Pancreas (tissue), 10 donors: Measurements from ENCODE around the gene CDT1. TPM values are rescaled to one million over a fixed set of nuclear protein-coding genes. Genes with fewer than 3 reads are reported as not detected.
A peak's percentile ranks its signal among the peaks of the same experiment; 100 is the strongest.
"Not testable (repeated sequence)": the region's sequence is repeated elsewhere in the genome, so short reads cannot be mapped to it uniquely, and the experiment has no call there.

ENCODE experiments used
- ATAC-seq, 4 donors: fragments of 200-7000 bp; cut with Tn5 transposase; one replicate each; pipeline versions ENCODE4 v1.8.0 to v1.9.1; 2020; ENCODE audit warnings: mild to moderate bottlenecking in 4 of 4, moderate library complexity in 4 of 4
- DNase-seq, 6 donors: peaks; one replicate each; pipeline ENCODE4 v3.0.0-alpha.2; 2020
- FAIRE-seq: peaks from 2 replicates; lab custom pipeline; 2012; peaks lifted over from hg19 to GRCh38; lab: Jason Lieb, UNC
- H3K27ac ChIP-seq, 4 donors: fragments of 200-600 bp; sonication (generic); 1 replicate in 3 of 4; 2 replicates in 1 of 4; pipeline versions ENCODE4 v1.5.0 to v1.8.0; 2020
- H3K27me3 ChIP-seq, 4 donors: fragments of 200-600 bp; one replicate each; pipeline ENCODE4 v1.8.0; 2021
- H3K36me3 ChIP-seq, 3 donors: fragments of 200-600 bp; sonication (generic) in 1 of 3; one replicate each; pipeline versions ENCODE4 v1.5.0 to v1.8.0; 2020 to 2021
- H3K4me1 ChIP-seq, 3 donors: fragments of 200-600 bp; one replicate each; pipeline ENCODE4 v1.8.0; 2021
- H3K4me3 ChIP-seq, 4 donors: fragments of 200-600 bp; sonication (generic) in 2 of 4; one replicate each; pipeline versions ENCODE4 v1.5.0 to v1.8.0; 2020 to 2021
- H3K9me3 ChIP-seq, 4 donors: fragments of 200-600 bp; one replicate each; pipeline ENCODE4 v1.8.0; 2021
- CTCF ChIP-seq, 4 donors: fragments of 200-600 bp; sonication (generic) in 3 of 4; IDR thresholded peaks; one replicate each; pipeline versions ENCODE4 v1.5.0 to v1.8.0; 2021; ENCODE audit warnings: antibody characterized with exemption in 4 of 4
- WGBS, 2 donors: extraction: QIAGEN DNeasy Blood & Tissue Kit; methylation state at CpG; one replicate each; pipeline ENCODE4 v1.1.7; 2013; 5-methylcytosine and 5-hydroxymethylcytosine counted together
- intact Hi-C, 3 donors: fragments of 100-400 bp; cut with DNase I; formaldehyde crosslinking; loops; one replicate each; pipeline versions ENCODE4 v1.11.1 to v1.14.2; 2022
- polyA plus RNA-seq, 2 donors: library from polyadenylated mRNA; stranded (reverse); fragments of 200-250 nt; gene quantifications; one replicate each; pipeline ENCODE4 v1.2.3, GENCODE V29; 2013
- total RNA-seq, 6 donors: library from RNA; stranded (reverse); fragmentation: NEBNext Ultra II Directional in 4 of 6; extraction: Animal tissue kit (Norgen Biotek cat#: 25700) in 4 of 6; gene quantifications; one replicate each; pipeline versions ENCODE4 v1.2.1 to v1.2.4, GENCODE V29; 2021 to 2023
- donor health status: healthy with polysubstance abuse.
- donor health status: DM: no; HTN: no; CAD: no; lungs with moderate emphysema.
- donor health status: DM: no; HTN: no; CAD: no.
- donor health status: control.
- donor health status: control.
- donor health status: Bipolar disorder and iron deficiency.
- donor health status: DM: yes; HTN: yes; CAD: no.
- donor health status: DM: no; HTN: no; CAD: no.
- donor health status: DM: no; HTN: no; CAD: no.
- donor health status: DM: yes; HTN: yes; CAD: no.

Gene CDT1
- total and polyA plus RNA-seq, 8 donors = 0.12 to 1.8 (median 0.78) TPM

GRCh38 chr16:88768071-88768783 lies 35.4 kb upstream of the CDT1 start:
- intact Hi-C loops = no loop called here
- WGBS, 2 donors = 46 to 61% methylated on average over 24 of the region's 24 CpGs
- peak overlapping the region; percentile 25 to 78 (median 56) for H3K27ac ChIP-seq
- H3K4me3 ChIP-seq = no peak overlapping the region
- no peaks in the 10 kb centered on the region for H3K36me3 ChIP-seq
- no peaks in the 10 kb centered on the region for H3K9me3 ChIP-seq
- FAIRE-seq = no peak
- H3K4me1 ChIP-seq = peaks cover 0 to 6% (median 0%) of the 10 kb centered on the region in 3 donors
- TF ChIP-seq CTCF (IDR thresholded peaks at IDR 0.05) = no peak
- DNase-seq = peak in 4 of 6 donors; percentile 40 to 84 (median 68)
- H3K27me3 ChIP-seq = no peaks in the 10 kb centered on the region
- ATAC-seq = peak in 2 of 4 donors; percentile 6 to 14

- Histone ChIP-seq H3K27me3 (no peaks in the 10 kb centered on the region), H3K4me3 (peak overlapping the region in 2 of 4 donors; percentile 2 to 5), H3K27ac (peak overlapping the region; percentile 78 to 85 (median 80)), H3K36me3 (no peaks in the 10 kb centered on the region), H3K4me1 (peaks cover 0 to 6% (median 0%) of the 10 kb centered on the region in 3 donors), H3K9me3 (no peaks in the 10 kb centered on the region)
- WGBS, 2 donors = 37 to 51% methylated on average over 28 to 30 of the region's 30 CpGs
- intact Hi-C loops = no loop called here
- DNase-seq (peak in 4 of 6 donors; percentile 51 to 80 (median 66)), ATAC-seq (peak; percentile 39 to 60 (median 47)), FAIRE-seq (no peak)
- TF ChIP-seq CTCF (IDR thresholded peaks at IDR 0.05) = no peak
These were observed 33.8 kb upstream of the CDT1 start for GRCh38 chr16:88769617-88770460.

GRCh38 chr16:88770461-88771293 lies 32.9 kb upstream of the CDT1 start:
- intact Hi-C loops = no loop called here
- TF ChIP-seq CTCF (IDR thresholded peaks at IDR 0.05) = no peak
- Histone ChIP-seq H3K4me1 (peaks cover 0 to 6% (median 0%) of the 10 kb centered on the region in 3 donors), H3K27me3 (no peaks in the 10 kb centered on the region), H3K36me3 (no peaks in the 10 kb centered on the region), H3K27ac (peak overlapping the region; percentile 78 to 85 (median 80)), H3K9me3 (no peaks in the 10 kb centered on the region), H3K4me3 (peak overlapping the region in 2 of 4 donors; percentile 2 to 5)
- WGBS, 2 donors = 37 to 40% methylated on average over 41 of the region's 41 CpGs
- ATAC-seq (peak; percentile 41 to 55 (median 48)), DNase-seq (peak in 4 of 6 donors; percentile 65 to 87 (median 74)), FAIRE-seq (no peak)

GRCh38 chr16:88771294-88771772 lies 32.3 kb upstream of the CDT1 start:
- no peak for FAIRE-seq
- intact Hi-C loops = no loop called here

GRCh38 chr16:88771781-88772180 lies 31.8 kb upstream of the CDT1 start:
- H3K4me1 ChIP-seq, intact Hi-C loops, H3K36me3 ChIP-seq, H3K4me3 ChIP-seq, H3K9me3 ChIP-seq, H3K27me3 ChIP-seq, ATAC-seq, DNase-seq, FAIRE-seq: not testable (repeated sequence)
- 77 to 92% methylated on average over 13 to 17 of the region's 23 CpGs for WGBS, 2 donors
- peak overlapping the region in 3 of 4 donors; percentile 65 to 71 (median 67) for H3K27ac ChIP-seq

More at GRCh38 chr16:88771294-88771772, 32.3 kb upstream of the CDT1 start:
- TF ChIP-seq CTCF (IDR thresholded peaks at IDR 0.05) = no peak
- no peak for ATAC-seq
- DNase-seq = peak in 2 of 6 donors; percentile 27 to 64
- Histone ChIP-seq H3K9me3 (no peaks in the 10 kb centered on the region), H3K27me3 (no peaks in the 10 kb centered on the region), H3K27ac (peak overlapping the region; percentile 78 to 85 (median 80)), H3K4me3 (no peak overlapping the region), H3K36me3 (no peaks in the 10 kb centered on the region), H3K4me1 (peaks cover 0 to 6% (median 0%) of the 10 kb centered on the region in 3 donors)
- WGBS, 2 donors = 84 to 86% methylated on average over 19 of the region's 19 CpGs
